PC-9 (cell line): ENCODE data around the gene SAPCD2. TPM values are rescaled to one million over a fixed set of nuclear protein-coding genes. Genes with fewer than 3 reads are reported as not detected.

ENCODE experiments used
- BruUV-seq: library from RNA; stranded (reverse); fragments of 400-500 nt; replicated peaks from 2 replicates; lab custom pipeline; 2021; lab: Mats Ljungman, UMichigan
- CTCF ChIA-PET: fragments of 300-600 bp; sonication (Branson Sonifier 250); formaldehyde crosslinking; loops from one replicate; lab custom pipeline; 2022; ENCODE audit warnings: antibody characterized with exemption; lab: Charles Lee
- POLR2A ChIA-PET: fragments of 300-600 bp; sonication (Branson Sonifier 250); formaldehyde crosslinking; loops from one replicate; lab custom pipeline; 2022; ENCODE audit warnings: antibody characterized with exemption; ENCODE audit not compliant: unreplicated experiment; lab: Charles Lee
- DNase-seq, 2 experiments: peaks; one replicate each; pipeline versions ENCODE4 v3.0.0 to v3.0.0-alpha.2; 2015 to 2022; ENCODE audit warnings: mixed read lengths in 1 of 2
- H2AFZ ChIP-seq: fragments of 200-600 bp; sonication (generic); 2 replicates; pipeline ENCODE4 v1.8.1; 2017; ENCODE audit warnings: antibody characterized with exemption
- H3F3A ChIP-seq: fragments of 200-600 bp; sonication (generic); 2 replicates; pipeline ENCODE4 v1.8.1; 2017; ENCODE audit warnings: antibody characterized with exemption, mild to moderate bottlenecking, low read depth; ENCODE audit not compliant: insufficient read depth
- H3K27ac ChIP-seq: fragments of 200-600 bp; sonication (generic); 2 replicates; pipeline ENCODE4 v1.6.1; 2016; ENCODE audit warnings: mixed run types
- H3K27me3 ChIP-seq: fragments of 200-600 bp; sonication (generic); 2 replicates; pipeline ENCODE4 v1.6.1; 2016; ENCODE audit warnings: low read depth, mixed run types; ENCODE audit not compliant: insufficient read depth
- H3K36me3 ChIP-seq: fragments of 200-600 bp; sonication (generic); 2 replicates; pipeline ENCODE4 v1.6.1; 2016; ENCODE audit warnings: low read depth, mixed run types
- H3K4me1 ChIP-seq: fragments of 200-600 bp; sonication (generic); replicated peaks from 2 replicates; pipeline ENCODE4 v1.6.1; 2016; ENCODE audit warnings: mixed run types; ENCODE audit not compliant: insufficient read depth
- H3K4me2 ChIP-seq: fragments of 200-600 bp; sonication (generic); 2 replicates; pipeline ENCODE4 v1.6.1; 2017; ENCODE audit warnings: mixed run types
- H3K4me3 ChIP-seq: fragments of 200-600 bp; sonication (generic); 2 replicates; pipeline ENCODE4 v1.6.1; 2016; ENCODE audit warnings: mixed run types
- H3K79me2 ChIP-seq: fragments of 200-600 bp; sonication (generic); 2 replicates; pipeline ENCODE4 v1.6.1; 2017; ENCODE audit warnings: low read depth, mixed run types
- H3K9me2 ChIP-seq: fragments of 200-600 bp; sonication (generic); 2 replicates; pipeline ENCODE4 v1.8.1; 2017; ENCODE audit warnings: mild to moderate bottlenecking; ENCODE audit not compliant: insufficient read depth
- H3K9me3 ChIP-seq: fragments of 200-600 bp; sonication (generic); 2 replicates; pipeline ENCODE4 v1.8.1; 2016; ENCODE audit warnings: low read depth; ENCODE audit not compliant: insufficient read depth
- H4K20me1 ChIP-seq: fragments of 200-600 bp; sonication (generic); 2 replicates; pipeline ENCODE4 v1.8.1; 2017; ENCODE audit not compliant: insufficient read depth
- EZH2 ChIP-seq: fragments of 200-600 bp; sonication (generic); IDR thresholded peaks from 2 replicates; pipeline ENCODE4 v1.8.0; 2017; ENCODE audit warnings: antibody characterized with exemption, low read depth
- intact Hi-C: fragments of 100-400 bp; cut with micrococcal nuclease; formaldehyde crosslinking; loops from one replicate; pipeline ENCODE4 v1.10.0; 2022; ENCODE audit not compliant: unreplicated experiment
- total RNA-seq: library from RNA; stranded (reverse); gene quantifications from 2 replicates; pipeline ENCODE4 v1.2.3, GENCODE V29; 2021
- TF ChIP-seq, protein P1 (sequence below): fragments of 200-600 bp; sonication (generic); conservative IDR thresholded peaks from 2 replicates; pipeline ENCODE4 v1.6.1; 2017; ENCODE audit warnings: mixed run types, antibody characterized with exemption, mild to moderate bottlenecking, moderate library complexity

Gene SAPCD2
- total RNA-seq, 1 experiment from 2014 or later, result 50.3 TPM

DNA sequence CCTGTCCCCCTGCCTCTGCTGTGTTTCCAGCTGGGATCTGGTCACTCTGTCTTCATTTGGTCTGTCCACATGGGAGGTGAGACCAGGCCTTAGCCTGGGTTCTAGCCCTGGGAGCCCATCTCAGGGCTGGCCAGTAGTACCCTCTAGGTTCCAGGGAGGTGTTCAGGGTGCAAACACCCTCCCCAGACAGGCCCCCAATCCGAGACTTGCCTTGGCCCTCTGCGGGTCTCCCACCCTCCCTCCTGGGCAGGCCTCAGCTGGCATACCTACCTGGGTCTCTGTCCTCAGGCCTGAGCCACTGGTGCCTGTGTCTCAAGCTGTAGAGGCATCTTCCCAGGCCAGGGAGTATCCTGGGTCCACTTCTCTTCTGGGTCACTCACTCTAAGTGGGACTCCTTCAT is 925 bp upstream of the SAPCD2 start:
- ChIA-PET POLR2A (interaction anchor here (0.6 to 1.1 kb wide), 4 partner anchors 12 to 170 kb away, joined by 4 to 15 read pairs (median 6); partner anchors contain the start of genes CLIC3, MAN1B1 and TUBB4B), CTCF (interaction anchor here (0.5 to 2.0 kb wide), 3 partner anchors 24 to 165 kb away, joined by 5 to 7 read pairs (median 7); no protein-coding TSS in a partner anchor)
- Histone ChIP-seq H3K27ac (no peak overlapping the region), H3K36me3 (no peaks in the 10 kb centered on the region), H2AFZ (no peak overlapping the region), H3K9me3 (no peaks in the 10 kb centered on the region), H4K20me1 (peaks cover 10% of the 10 kb centered on the region; the same call in 1 of the 2 replicates), H3K79me2 (peaks cover 18% of the 10 kb centered on the region; the same call in 1 of the 2 replicates), H3K27me3 (no peaks in the 10 kb centered on the region), H3K4me3 (peak overlapping the region; percentile 67; the same call in 1 of the 2 replicates), H3K4me2 (peak overlapping the region; percentile 90), H3K9me2 (no peaks in the 10 kb centered on the region), H3K4me1 (peaks cover 25% of the 10 kb centered on the region), H3F3A (peaks cover 26% of the 10 kb centered on the region)
- no TSS peak for BruUV-seq
- DNase-seq, result peak in 1 of 2 experiments; percentile 32
- intact Hi-C loops, result no loop called here
- TF ChIP-seq EZH2, result no peak
- TF ChIP-seq, protein P1, sequence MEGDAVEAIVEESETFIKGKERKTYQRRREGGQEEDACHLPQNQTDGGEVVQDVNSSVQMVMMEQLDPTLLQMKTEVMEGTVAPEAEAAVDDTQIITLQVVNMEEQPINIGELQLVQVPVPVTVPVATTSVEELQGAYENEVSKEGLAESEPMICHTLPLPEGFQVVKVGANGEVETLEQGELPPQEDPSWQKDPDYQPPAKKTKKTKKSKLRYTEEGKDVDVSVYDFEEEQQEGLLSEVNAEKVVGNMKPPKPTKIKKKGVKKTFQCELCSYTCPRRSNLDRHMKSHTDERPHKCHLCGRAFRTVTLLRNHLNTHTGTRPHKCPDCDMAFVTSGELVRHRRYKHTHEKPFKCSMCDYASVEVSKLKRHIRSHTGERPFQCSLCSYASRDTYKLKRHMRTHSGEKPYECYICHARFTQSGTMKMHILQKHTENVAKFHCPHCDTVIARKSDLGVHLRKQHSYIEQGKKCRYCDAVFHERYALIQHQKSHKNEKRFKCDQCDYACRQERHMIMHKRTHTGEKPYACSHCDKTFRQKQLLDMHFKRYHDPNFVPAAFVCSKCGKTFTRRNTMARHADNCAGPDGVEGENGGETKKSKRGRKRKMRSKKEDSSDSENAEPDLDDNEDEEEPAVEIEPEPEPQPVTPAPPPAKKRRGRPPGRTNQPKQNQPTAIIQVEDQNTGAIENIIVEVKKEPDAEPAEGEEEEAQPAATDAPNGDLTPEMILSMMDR, result no peak

DNA sequence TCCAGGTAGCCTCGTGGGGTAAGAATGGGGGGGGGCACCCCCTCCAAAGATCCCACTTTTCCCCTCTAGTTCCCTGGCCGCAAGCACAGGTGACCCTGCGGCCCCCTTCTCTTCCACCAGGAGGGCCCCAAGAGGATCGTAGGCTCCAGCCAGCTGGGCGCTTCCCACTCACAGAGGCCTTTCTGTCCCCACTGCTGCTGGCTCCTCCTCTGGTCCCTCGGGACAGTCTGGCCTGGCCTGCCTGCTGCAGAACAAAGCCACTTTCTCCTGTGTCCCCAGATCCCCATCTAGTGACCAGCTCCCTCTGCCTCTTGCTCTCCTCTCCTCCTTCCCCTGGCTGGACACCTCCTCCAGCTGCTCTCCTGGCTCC is 534 bp upstream of the SAPCD2 start:
- no peaks in the 10 kb centered on the region for H3K9me3 ChIP-seq
- peak overlapping the region; percentile 90 for H3K4me2 ChIP-seq
- POLR2A ChIA-PET, result interaction anchor here (0.6 to 1.1 kb wide), 5 partner anchors 13 to 270 kb away, joined by 4 to 15 read pairs (median 6); partner anchors contain the start of genes CLIC3, MAN1B1 and TUBB4B
- peaks cover 25% of the 10 kb centered on the region for H3K4me1 ChIP-seq
- TSS peak; percentile 29 for BruUV-seq
- CTCF ChIA-PET, result interaction anchor here (0.5 to 2.0 kb wide), 5 partner anchors 24 to 228 kb away, joined by 4 to 7 read pairs (median 5); no protein-coding TSS in a partner anchor
- intact Hi-C loops, result loop anchor here (1.0 kb wide), 2 partner anchors 15 to 156 kb away; partner anchors contain the start of genes MAN1B1 and RNF224
- H3K27me3 ChIP-seq, result no peaks in the 10 kb centered on the region
- peaks cover 10% of the 10 kb centered on the region; the same call in 1 of the 2 replicates for H4K20me1 ChIP-seq
- TF ChIP-seq, protein P1, result no peak
- TF ChIP-seq EZH2, result no peak
- peaks cover 18% of the 10 kb centered on the region; the same call in 1 of the 2 replicates for H3K79me2 ChIP-seq
- H3K4me3 ChIP-seq, result peak overlapping the region; percentile 67; the same call in 1 of the 2 replicates
- H3K36me3 ChIP-seq, result no peaks in the 10 kb centered on the region
- H3K27ac ChIP-seq, result no peak overlapping the region
- no peaks in the 10 kb centered on the region for H3K9me2 ChIP-seq
- DNase-seq, result no peak
- H2AFZ ChIP-seq, result peak overlapping the region; percentile 63; the same call in 1 of the 2 replicates
- peaks cover 23% of the 10 kb centered on the region for H3F3A ChIP-seq

DNA sequence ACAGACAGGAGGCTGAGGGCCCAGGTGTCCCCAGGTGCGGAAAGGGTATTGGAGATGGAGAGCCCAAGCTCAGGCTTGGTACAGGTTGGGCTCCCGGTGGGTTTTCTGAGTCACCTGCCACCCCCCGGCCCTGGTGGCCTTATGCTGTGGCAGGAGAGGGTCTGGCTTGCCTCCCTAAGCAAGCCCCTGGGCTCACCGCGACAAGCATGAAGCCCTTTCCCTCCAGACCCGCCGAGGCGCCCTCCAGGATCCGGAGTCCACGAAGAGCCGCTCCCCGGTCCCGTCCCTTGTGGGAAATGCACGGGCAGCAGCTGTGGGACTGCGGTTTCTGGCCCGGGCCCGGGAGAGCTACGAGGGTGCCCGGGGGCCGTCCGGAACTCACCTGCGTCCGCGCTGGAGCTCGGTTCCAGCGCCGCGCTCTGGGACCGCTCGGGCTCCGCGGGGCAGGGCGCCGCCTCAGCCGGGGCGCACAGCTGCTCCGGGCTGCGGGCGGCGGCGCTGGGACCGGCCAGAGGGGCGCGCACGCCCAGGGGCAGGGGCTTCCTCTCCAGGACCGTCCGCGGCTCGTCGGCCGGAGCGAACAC is 757 bp downstream of the SAPCD2 start:
- H3K4me3 ChIP-seq, result peak overlapping the region; percentile 67
- ChIA-PET POLR2A (interaction anchor here (0.6 to 0.7 kb wide), 2 partner anchors 35 to 80 kb away, joined by 3 to 10 read pairs; no protein-coding TSS in a partner anchor), CTCF (interaction anchor here (0.5 to 2.0 kb wide), 7 partner anchors 9 to 357 kb away, joined by 3 to 10 read pairs (median 5); partner anchors contain the start of gene DIPK1B)
- H3K27ac ChIP-seq, result no peak overlapping the region
- peaks cover 25% of the 10 kb centered on the region for H3K4me1 ChIP-seq
- no peaks in the 10 kb centered on the region for H3K36me3 ChIP-seq
- no peak for DNase-seq
- no peaks in the 10 kb centered on the region for H3K9me2 ChIP-seq
- no peaks in the 10 kb centered on the region for H3K27me3 ChIP-seq
- peak overlapping the region; percentile 90 for H3K4me2 ChIP-seq
- H3F3A ChIP-seq, result peaks cover 23% of the 10 kb centered on the region
- intact Hi-C loops, result loop anchor here (1.0 kb wide), 2 partner anchors 17 to 158 kb away; partner anchors contain the start of genes MAN1B1 and RNF224
- BruUV-seq, result no TSS peak
- H3K79me2 ChIP-seq, result peaks cover 18% of the 10 kb centered on the region; the same call in 1 of the 2 replicates
- H3K9me3 ChIP-seq, result no peaks in the 10 kb centered on the region
- H4K20me1 ChIP-seq, result peaks cover 10% of the 10 kb centered on the region; the same call in 1 of the 2 replicates
- H2AFZ ChIP-seq, result no peak overlapping the region; the same call in 1 of the 2 replicates
- TF ChIP-seq EZH2, result no peak
- TF ChIP-seq, protein P1, result no peak
